Endothelial cell of umbilical vein (primary cell): ENCODE measurements around the gene PTPN14. TPM values are rescaled to one million over a fixed set of nuclear protein-coding genes. Genes with fewer than 3 reads are reported as not detected.

ENCODE experiments used
- BruUV-seq: library from RNA; stranded (reverse); fragments of 400-500 nt; replicated peaks from 2 replicates; lab custom pipeline; 2021; lab: Mats Ljungman, UMichigan
- CTCF ChIA-PET: fragments of 300-600, 350-600 bp; sonication (Branson Sonifier 250); formaldehyde crosslinking; loops from one replicate; lab custom pipeline; 2021; ENCODE audit warnings: antibody characterized with exemption, inconsistent platforms; lab: Charles Lee
- POLR2A ChIA-PET: fragments of 300-600, 350-600 bp; sonication (Branson Sonifier 250); formaldehyde crosslinking; loops from one replicate; lab custom pipeline; 2021; ENCODE audit warnings: antibody characterized with exemption, inconsistent platforms; lab: Charles Lee
- DNase-seq: peaks from one replicate; pipeline ENCODE4 v3.0.0-alpha.2; 2011; ENCODE audit warnings: low read depth, low spot score
- FAIRE-seq: peaks from 2 replicates; lab custom pipeline; 2011; peaks lifted over from hg19 to GRCh38; lab: Jason Lieb, UNC
- H2AFZ ChIP-seq: 2 replicates; pipeline ENCODE4 v1.6.0; 2012; ENCODE audit warnings: low read depth, low read length, control low read depth, inconsistent platforms
- H3K27ac ChIP-seq: 2 replicates; pipeline ENCODE4 v1.5.1; 2011; ENCODE audit warnings: low read depth, mild to moderate bottlenecking, control low read depth, low read length, moderate library complexity; ENCODE audit not compliant: insufficient read depth
- H3K27me3 ChIP-seq, 2 experiments: 2 replicates each; pipeline versions ENCODE4 v1.6.0 to v1.6.1; 2011; ENCODE audit warnings: low read length in 2 of 2, mixed read lengths in 1 of 2; ENCODE audit not compliant: control insufficient read depth in 2 of 2, insufficient read depth in 2 of 2
- H3K36me3 ChIP-seq, 2 experiments: 2 replicates in 1 of 2; 3 replicates in 1 of 2; pipeline ENCODE4 v1.5.1; 2011; ENCODE audit warnings: low read length in 2 of 2, mild to moderate bottlenecking in 1 of 2, moderate library complexity in 1 of 2; ENCODE audit not compliant: control insufficient read depth in 2 of 2, insufficient read depth in 2 of 2; ENCODE audit errors: extremely low read depth in 1 of 2
- H3K4me1 ChIP-seq: 3 replicates; pipeline ENCODE4 v1.5.1; 2011; ENCODE audit warnings: mild to moderate bottlenecking, low read length; ENCODE audit not compliant: control insufficient read depth, insufficient read depth; ENCODE audit errors: extremely low read depth
- H3K4me2 ChIP-seq: 2 replicates; pipeline ENCODE4 v1.6.1; 2011; ENCODE audit warnings: low read length, control low read depth, mixed read lengths; ENCODE audit not compliant: insufficient read depth
- H3K4me3 ChIP-seq, 3 experiments: fragments of 200-600 bp in 1 of 3; sonication (generic), shearing (Covaris generic) in 1 of 3; replicated peaks in 1 of 3; 2 replicates each; pipeline ENCODE4 v1.5.1; 2011 to 2016; ENCODE audit warnings: control low read depth in 3 of 3, low read length in 3 of 3, mild to moderate bottlenecking in 2 of 3, inconsistent platforms in 1 of 3, low read depth in 1 of 3, moderate library complexity in 1 of 3; ENCODE audit not compliant: insufficient read depth in 1 of 3
- H3K79me2 ChIP-seq: 2 replicates; pipeline ENCODE4 v1.6.0; 2012; ENCODE audit warnings: low read length, inconsistent platforms; ENCODE audit not compliant: control insufficient read depth, insufficient read depth
- H3K9ac ChIP-seq: replicated peaks from 2 replicates; pipeline ENCODE3; 2011; ENCODE audit warnings: low read length, control low read depth; ENCODE audit not compliant: insufficient read depth; ENCODE audit errors: extremely low read depth
- H3K9me1 ChIP-seq: replicated peaks from 3 replicates; pipeline ENCODE4 v1.6.0; 2011; ENCODE audit warnings: mild to moderate bottlenecking, low read length; ENCODE audit not compliant: control insufficient read depth, insufficient read depth; ENCODE audit errors: extremely low read depth
- H3K9me3 ChIP-seq: replicated peaks from 2 replicates; pipeline ENCODE4 v1.5.1; 2012; ENCODE audit warnings: low read length, inconsistent platforms; ENCODE audit not compliant: control insufficient read depth, insufficient read depth
- H4K20me1 ChIP-seq: replicated peaks from 2 replicates; pipeline ENCODE3; 2011; ENCODE audit warnings: mild to moderate bottlenecking, low read length; ENCODE audit not compliant: control insufficient read depth, insufficient read depth; ENCODE audit errors: extremely low read depth
- CTCF ChIP-seq, 2 donors: IDR thresholded peaks; 1 replicate in 1 of 2; 2 replicates in 1 of 2; pipeline ENCODE4 v1.5.1; 2011; ENCODE audit warnings: low read length in 2 of 2, mild to moderate bottlenecking in 2 of 2, moderate library complexity in 2 of 2, control low read depth in 1 of 2, inconsistent platforms in 1 of 2, low read depth in 1 of 2; ENCODE audit not compliant: insufficient read depth in 1 of 2; ENCODE audit errors: extremely low read depth in 1 of 2
- EZH2 ChIP-seq: IDR thresholded peaks from 2 replicates; pipeline ENCODE4 v1.6.1; 2012; ENCODE audit warnings: borderline replicate concordance, low read depth, mild to moderate bottlenecking, moderate library complexity, low read length, inconsistent platforms; ENCODE audit not compliant: severe bottlenecking
- FOS ChIP-seq: IDR thresholded peaks from 2 replicates; pipeline ENCODE4 v1.6.1; 2011; ENCODE audit warnings: mild to moderate bottlenecking, low read length, moderate library complexity, borderline replicate concordance; ENCODE audit not compliant: insufficient read depth
- GATA2 ChIP-seq: IDR thresholded peaks from 2 replicates; pipeline ENCODE4 v1.7.0; 2011; ENCODE audit warnings: low read depth, mild to moderate bottlenecking, moderate library complexity, mixed read lengths, low read length; ENCODE audit not compliant: insufficient read length, insufficient read depth
- JUN ChIP-seq: IDR thresholded peaks from 2 replicates; pipeline ENCODE4 v1.6.1; 2011; ENCODE audit warnings: borderline replicate concordance, low read depth; ENCODE audit not compliant: insufficient read length, insufficient read depth
- MAX ChIP-seq: IDR thresholded peaks from 2 replicates; pipeline ENCODE4 v1.6.1; 2011; ENCODE audit not compliant: insufficient read depth, insufficient read length
- MYC ChIP-seq: IDR thresholded peaks from one replicate; pipeline ENCODE4 v1.6.1; 2011; ENCODE audit warnings: mild to moderate bottlenecking, low read depth, low read length
- POLR2A ChIP-seq: IDR thresholded peaks from 2 replicates; pipeline ENCODE4 v1.6.1; 2012; ENCODE audit warnings: low read depth, mild to moderate bottlenecking, control low read depth, low read length
- POLR2AphosphoS5 ChIP-seq: IDR thresholded peaks from 2 replicates; pipeline ENCODE4 v1.6.1; 2012; ENCODE audit warnings: low read depth, mild to moderate bottlenecking, control low read depth, low read length, moderate library complexity; ENCODE audit not compliant: insufficient read depth
- dilution Hi-C: fragments of 300-500 bp; cut with MboI; formaldehyde crosslinking; loops from one replicate; pipeline ENCODE4 v1.15.0; 2019; ENCODE audit warnings: low sequenced_read_pairs; ENCODE audit not compliant: extremely low pct_ligation_motif_present
- intact Hi-C: fragments of 100-400 bp; cut with micrococcal nuclease; formaldehyde crosslinking; loops from one replicate; pipeline ENCODE4 v1.10.0; 2022
- polyA plus RNA-seq, 4 experiments: library from polyadenylated mRNA; depleted of rRNA in 3 of 4; stranded (reverse) in 3 of 4; unstranded in 1 of 4; fragments of >200 nt; gene quantifications; 2 replicates each; pipeline versions ENCODE4 v1.2.1 to v1.2.3, GENCODE V29; 2011 to 2012; ENCODE audit warnings: missing spikeins in 1 of 4
- total RNA-seq: library from RNA; stranded (reverse); gene quantifications from 2 replicates; pipeline ENCODE4 v1.2.3, GENCODE V29; 2021

The PTPN14 gene
- total and polyA plus RNA-seq, 2 donors (not counting 3 experiments of a cell fraction or from before 2014, with no cell fraction given) = 18.5 to 93.0 TPM

GRCh38 chr1:214492401-214493075 lies 58.9 kb downstream of the PTPN14 start:
- intact Hi-C loops = no loop called here
- H3K79me2 ChIP-seq = peaks cover 91% of the 10 kb centered on the region
- no peaks in the 10 kb centered on the region for H3K9me3 ChIP-seq
- no peak overlapping the region for H3K27ac ChIP-seq
- dilution Hi-C loops = no loop called here
- no peak for DNase-seq
- H3K9ac ChIP-seq = no peak overlapping the region
- no TSS peak for BruUV-seq
- no peak for TF ChIP-seq MAX
- no peak for TF ChIP-seq JUN
- TF ChIP-seq MYC = no peak
- no peak for TF ChIP-seq EZH2
- TF ChIP-seq GATA2 = no peak
- TF ChIP-seq FOS = no peak
- TF ChIP-seq POLR2A = no peak
- no peak for TF ChIP-seq CTCF (IDR thresholded peaks at IDR 0.05; ENCODE audit: extremely low read depth in 1 of 2, insufficient read depth in 1 of 2, low read depth in 1 of 2, low read length in 2 of 2)
- TF ChIP-seq POLR2AphosphoS5 = no peak
- CTCF ChIA-PET = interaction anchor here (0.8 to 1.3 kb wide), 2 partner anchors 19 to 93 kb away, joined by 3 to 4 read pairs; no protein-coding TSS in a partner anchor
- no peaks in the 10 kb centered on the region for H3K36me3 ChIP-seq
- POLR2A ChIA-PET = interaction anchor here (0.7 kb wide), 1 partner anchor 20 kb away, joined by 3 read pairs; no protein-coding TSS in a partner anchor
- no peak overlapping the region for H3K4me3 ChIP-seq
- H2AFZ ChIP-seq = no peak overlapping the region
- H4K20me1 ChIP-seq = peaks cover 13% of the 10 kb centered on the region
- no peaks in the 10 kb centered on the region for H3K27me3 ChIP-seq
- peaks cover 11% of the 10 kb centered on the region for H3K4me1 ChIP-seq
- no peak for FAIRE-seq
- no peak overlapping the region for H3K4me2 ChIP-seq
- no peaks in the 10 kb centered on the region for H3K9me1 ChIP-seq
